Ishikawa (cell line): ENCODE results near the gene GPR18.

Experiments
- CEBPB ChIP-seq: IDR thresholded peaks from 2 replicates; pipeline ENCODE4 v1.6.1; 2012
- EP300 ChIP-seq: IDR thresholded peaks from 2 replicates; pipeline ENCODE4 v1.6.1; 2012; ENCODE audit warnings: borderline replicate concordance
- FOXM1 ChIP-seq: IDR thresholded peaks from 2 replicates; pipeline ENCODE4 v1.6.1; 2012; ENCODE audit warnings: low read depth, borderline replicate concordance
- MAX ChIP-seq: IDR thresholded peaks from 2 replicates; pipeline ENCODE4 v1.6.1; 2012
- NFIC ChIP-seq: IDR thresholded peaks from 2 replicates; pipeline ENCODE4 v1.6.1; 2012
- REST ChIP-seq: IDR thresholded peaks from 2 replicates; pipeline ENCODE4 v1.6.1; 2012; ENCODE audit warnings: low read depth, mild to moderate bottlenecking
- TAF1 ChIP-seq: IDR thresholded peaks from 2 replicates; pipeline ENCODE4 v1.6.1; 2012; ENCODE audit warnings: low read depth, mild to moderate bottlenecking
- TCF12 ChIP-seq: IDR thresholded peaks from 2 replicates; pipeline ENCODE4 v1.6.1; 2012; ENCODE audit warnings: low read depth
- TEAD4 ChIP-seq: IDR thresholded peaks from 2 replicates; pipeline ENCODE4 v1.6.1; 2012
- YY1 ChIP-seq: IDR thresholded peaks from 2 replicates; pipeline ENCODE4 v1.6.1; 2012; ENCODE audit warnings: low read depth

- no peak for TF ChIP-seq REST
- TF ChIP-seq EP300, result no peak
- no peak for TF ChIP-seq MAX
- no peak for TF ChIP-seq YY1
- TF ChIP-seq TCF12, result no peak
- no peak for TF ChIP-seq TEAD4
- TF ChIP-seq FOXM1, result no peak
- TF ChIP-seq CEBPB, result no peak
- TF ChIP-seq TAF1, result no peak
- TF ChIP-seq NFIC, result no peak
These were observed 18.5 kb upstream of the GPR18 start for GRCh38 chr13:99276706-99277105.
